22Rv1 (cell line): ENCODE results near the gene HIGD1A.

Source experiments
- H3K27ac ChIP-seq: fragments of 450-650 bp; 2 replicates; pipeline ENCODE4 v1.5.1; 2017
- CTCF ChIP-seq: fragments of 450-650 bp; IDR thresholded peaks from 2 replicates; pipeline ENCODE4 v1.5.1; 2017; ENCODE audit warnings: mild to moderate bottlenecking
- ZFX ChIP-seq: fragments of 450-650 bp; IDR thresholded peaks from 2 replicates; pipeline ENCODE4 v1.6.1; 2017; ENCODE audit warnings: antibody characterized with exemption, borderline replicate concordance

HIGD1A gene

GRCh38 chr3:42780398-42780797, 23.9 kb downstream of the HIGD1A start:
- no peak overlapping the region for H3K27ac ChIP-seq
- TF ChIP-seq ZFX (no peak), CTCF (no peak)

- no peak overlapping the region for H3K27ac ChIP-seq
- TF ChIP-seq CTCF = no peak
- TF ChIP-seq ZFX = no peak
Measured at GRCh38 chr3:42778644-42779043, 25.6 kb downstream of the HIGD1A start.

- H3K27ac ChIP-seq = peak overlapping the region; percentile 32; the same call in 1 of the 2 replicates
Measured at GRCh38 chr3:42773409-42773751, 30.9 kb downstream of the HIGD1A start.

GRCh38 chr3:42772670-42773408, 31.5 kb downstream of the HIGD1A start, which contains the start of gene CCDC13:
Gene CCDC13, minus strand, starts transcription at chr3:42773253. Its CDS starts 14,908 bp downstream, at chr3:42758345.
- H3K27ac ChIP-seq = peak within 1 kb of the TSS; percentile 32; the same call in 1 of the 2 replicates
- TF ChIP-seq ZFX = no peak
- no peak for TF ChIP-seq CTCF

More at GRCh38 chr3:42773409-42773751, 30.9 kb downstream of the HIGD1A start:
- TF ChIP-seq ZFX (no peak), CTCF (no peak)

GRCh38 chr3:42771271-42771670, 33.0 kb downstream of the HIGD1A start:
- no peak for TF ChIP-seq CTCF
- no peak for TF ChIP-seq ZFX
- no peak overlapping the region for H3K27ac ChIP-seq

GRCh38 chr3:42769477-42770131, 34.7 kb downstream of the HIGD1A start:
- no peak for TF ChIP-seq CTCF
- TF ChIP-seq ZFX = no peak
- H3K27ac ChIP-seq = no peak overlapping the region
